ENCODE measurements around the gene MIER2.

Gene MIER2

DNA sequence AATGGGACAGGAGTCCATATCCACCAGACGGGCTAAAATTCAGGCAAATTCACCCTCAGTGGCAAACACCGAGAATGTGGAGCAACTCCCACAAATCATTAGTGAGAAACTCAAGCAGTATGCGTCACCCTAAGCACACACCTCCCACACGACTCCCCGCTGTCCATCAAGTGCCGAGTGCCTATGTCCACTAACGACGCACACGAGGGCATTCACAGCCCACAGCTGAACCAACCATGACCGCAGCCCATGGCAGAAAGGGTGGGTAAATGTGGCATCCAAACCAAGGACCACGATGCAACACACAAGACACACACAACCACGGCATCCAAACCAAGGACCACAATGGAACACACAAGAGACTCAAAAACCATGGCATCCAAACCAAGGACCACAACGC lies 22.0 kb downstream of the MIER2 start:
- POLR2A ChIA-PET = no interaction called here
- TF ChIP-seq ZNF133 (tag by site-specific recombination; IDR thresholded peaks at IDR 0.05) = no peak
- no peak for TF ChIP-seq RBAK (tag by site-specific recombination; IDR thresholded peaks at IDR 0.05)
- no peak for TF ChIP-seq ZNF16 (tag by site-specific recombination; IDR thresholded peaks at IDR 0.05; ENCODE audit: low read depth)
- TF ChIP-seq YY2 (tag by site-specific recombination; IDR thresholded peaks at IDR 0.05) = no peak
- TF ChIP-seq ZNF174 (tag by site-specific recombination; IDR thresholded peaks at IDR 0.05) = no peak
- no peak for TF ChIP-seq ZNF843 (tag by site-specific recombination; IDR thresholded peaks at IDR 0.05)
- TF ChIP-seq KLF10 (tag by site-specific recombination; IDR thresholded peaks at IDR 0.05) = no peak
- TF ChIP-seq BCL11A (tag by site-specific recombination; IDR thresholded peaks at IDR 0.05; ENCODE audit: low read depth) = no peak
- TF ChIP-seq ZNF23 (tag by site-specific recombination; IDR thresholded peaks at IDR 0.05; ENCODE audit: borderline replicate concordance) = no peak
- TF ChIP-seq ZNF837 (tag by site-specific recombination; IDR thresholded peaks at IDR 0.05) = no peak
- TF ChIP-seq, protein P1, sequence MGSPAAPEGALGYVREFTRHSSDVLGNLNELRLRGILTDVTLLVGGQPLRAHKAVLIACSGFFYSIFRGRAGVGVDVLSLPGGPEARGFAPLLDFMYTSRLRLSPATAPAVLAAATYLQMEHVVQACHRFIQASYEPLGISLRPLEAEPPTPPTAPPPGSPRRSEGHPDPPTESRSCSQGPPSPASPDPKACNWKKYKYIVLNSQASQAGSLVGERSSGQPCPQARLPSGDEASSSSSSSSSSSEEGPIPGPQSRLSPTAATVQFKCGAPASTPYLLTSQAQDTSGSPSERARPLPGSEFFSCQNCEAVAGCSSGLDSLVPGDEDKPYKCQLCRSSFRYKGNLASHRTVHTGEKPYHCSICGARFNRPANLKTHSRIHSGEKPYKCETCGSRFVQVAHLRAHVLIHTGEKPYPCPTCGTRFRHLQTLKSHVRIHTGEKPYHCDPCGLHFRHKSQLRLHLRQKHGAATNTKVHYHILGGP (tag by site-specific recombination; IDR thresholded peaks at IDR 0.05) = no peak
- TF ChIP-seq MYNN (tag by site-specific recombination; IDR thresholded peaks at IDR 0.05; ENCODE audit: borderline replicate concordance) = no peak
- no peak for TF ChIP-seq KLF7 (tag by site-specific recombination; IDR thresholded peaks at IDR 0.05; ENCODE audit: borderline replicate concordance)
- no peak for TF ChIP-seq ZNF19 (tag by site-specific recombination; IDR thresholded peaks at IDR 0.05; ENCODE audit: low read depth)
- CTCF ChIA-PET = no interaction called here
- no peak overlapping the region for H3K27ac ChIP-seq (ENCODE audit: extremely low read depth, low read depth, low read length)
- peaks cover 16 to 84% of the 10 kb centered on the region in 2 experiments for H3K36me3 ChIP-seq (ENCODE audit: control insufficient read depth in 2 of 2, insufficient read depth in 1 of 2, low read length in 2 of 2)
- no peak overlapping the region for H3K4me3 ChIP-seq (ENCODE audit: low read depth, low read length)
- no peaks in the 10 kb centered on the region for H3K4me1 ChIP-seq (ENCODE audit: control insufficient read depth, insufficient read depth, low read length)
- no peaks in the 10 kb centered on the region for H3K9me3 ChIP-seq (ENCODE audit: control insufficient read depth, insufficient read depth, low read depth, low read length)

DNA sequence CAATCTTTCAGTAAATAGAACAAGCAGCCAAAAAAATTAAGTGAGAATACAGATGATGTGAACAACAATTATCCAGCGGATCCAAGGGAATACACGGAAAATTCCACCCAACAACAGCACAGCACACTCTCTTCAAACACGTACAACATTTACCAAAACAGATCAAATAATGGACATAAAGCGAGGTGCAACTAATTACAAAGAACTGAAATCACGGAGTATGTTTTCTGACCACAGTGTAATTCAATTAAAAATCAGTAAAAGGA lies 26.2 kb downstream of the MIER2 start:
- peaks cover 25 to 75% of the 10 kb centered on the region in 2 experiments for H3K36me3 ChIP-seq (ENCODE audit: control insufficient read depth in 2 of 2, insufficient read depth in 1 of 2, low read length in 2 of 2)
- CTCF ChIA-PET = interaction anchor here (1.8 kb wide), 1 partner anchor 24 kb away, joined by 4 read pairs; no protein-coding TSS in a partner anchor
- no peaks in the 10 kb centered on the region for H3K4me1 ChIP-seq (ENCODE audit: control insufficient read depth, insufficient read depth, low read length)
- no peaks in the 10 kb centered on the region for H3K9me3 ChIP-seq (ENCODE audit: control insufficient read depth, insufficient read depth, low read depth, low read length)
- no peak overlapping the region for H3K27ac ChIP-seq (ENCODE audit: extremely low read depth, low read depth, low read length)
- no peak for TF ChIP-seq ZNF596 (tag by site-specific recombination; IDR thresholded peaks at IDR 0.05)
- TF ChIP-seq, protein P2, sequence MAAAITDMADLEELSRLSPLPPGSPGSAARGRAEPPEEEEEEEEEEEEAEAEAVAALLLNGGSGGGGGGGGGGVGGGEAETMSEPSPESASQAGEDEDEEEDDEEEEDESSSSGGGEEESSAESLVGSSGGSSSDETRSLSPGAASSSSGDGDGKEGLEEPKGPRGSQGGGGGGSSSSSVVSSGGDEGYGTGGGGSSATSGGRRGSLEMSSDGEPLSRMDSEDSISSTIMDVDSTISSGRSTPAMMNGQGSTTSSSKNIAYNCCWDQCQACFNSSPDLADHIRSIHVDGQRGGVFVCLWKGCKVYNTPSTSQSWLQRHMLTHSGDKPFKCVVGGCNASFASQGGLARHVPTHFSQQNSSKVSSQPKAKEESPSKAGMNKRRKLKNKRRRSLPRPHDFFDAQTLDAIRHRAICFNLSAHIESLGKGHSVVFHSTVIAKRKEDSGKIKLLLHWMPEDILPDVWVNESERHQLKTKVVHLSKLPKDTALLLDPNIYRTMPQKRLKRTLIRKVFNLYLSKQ (tag by site-specific recombination; IDR thresholded peaks at IDR 0.05; ENCODE audit: borderline replicate concordance) = no peak
- TF ChIP-seq, protein P3, sequence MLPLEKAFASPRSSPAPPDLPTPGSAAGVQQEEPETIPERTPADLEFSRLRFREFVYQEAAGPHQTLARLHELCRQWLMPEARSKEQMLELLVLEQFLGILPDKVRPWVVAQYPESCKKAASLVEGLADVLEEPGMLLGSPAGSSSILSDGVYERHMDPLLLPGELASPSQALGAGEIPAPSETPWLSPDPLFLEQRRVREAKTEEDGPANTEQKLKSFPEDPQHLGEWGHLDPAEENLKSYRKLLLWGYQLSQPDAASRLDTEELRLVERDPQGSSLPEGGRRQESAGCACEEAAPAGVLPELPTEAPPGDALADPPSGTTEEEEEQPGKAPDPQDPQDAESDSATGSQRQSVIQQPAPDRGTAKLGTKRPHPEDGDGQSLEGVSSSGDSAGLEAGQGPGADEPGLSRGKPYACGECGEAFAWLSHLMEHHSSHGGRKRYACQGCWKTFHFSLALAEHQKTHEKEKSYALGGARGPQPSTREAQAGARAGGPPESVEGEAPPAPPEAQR (tag by site-specific recombination; IDR thresholded peaks at IDR 0.05) = no peak
- TF ChIP-seq ZNF701 (tag by site-specific recombination; IDR thresholded peaks at IDR 0.05) = no peak
- POLR2A ChIA-PET = no interaction called here
- H3K4me3 ChIP-seq (ENCODE audit: low read depth, low read length) = no peak overlapping the region

DNA sequence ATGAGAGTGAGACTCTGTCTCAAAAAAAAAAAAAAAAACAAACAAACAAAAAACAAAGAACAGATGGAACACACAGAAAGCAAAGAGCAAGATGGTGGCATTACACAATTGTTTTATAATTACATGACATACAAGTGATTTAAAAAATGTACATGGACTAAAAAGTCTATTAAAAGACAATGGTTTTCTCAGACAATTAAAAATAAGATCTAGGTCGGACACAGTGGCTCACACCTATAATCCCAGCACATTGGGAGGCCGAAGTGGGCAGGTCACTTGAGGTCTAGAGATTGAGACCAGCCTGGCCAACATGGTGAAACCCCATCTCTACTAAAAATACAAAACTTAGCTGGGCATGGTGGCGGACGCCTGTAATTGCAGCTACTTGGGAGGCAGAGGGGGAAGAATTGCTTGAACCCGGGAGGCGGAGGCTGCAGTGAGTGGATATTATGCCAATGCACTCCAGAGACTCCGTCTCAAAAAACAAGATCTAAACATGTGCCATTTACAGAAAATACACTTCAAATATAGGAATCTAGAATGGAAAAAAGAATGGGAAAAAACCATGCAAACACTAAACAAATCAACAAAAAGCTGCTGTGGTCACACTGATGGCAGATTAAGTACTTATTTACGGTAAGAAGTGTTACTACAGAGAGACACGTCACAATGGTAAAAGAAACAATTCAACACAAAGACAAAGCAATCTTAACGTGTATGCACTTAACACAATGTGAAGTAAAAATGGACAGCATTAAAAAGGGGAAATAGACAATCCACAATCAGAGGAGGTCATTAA lies 26.7 kb downstream of the MIER2 start:
- H3K36me3 ChIP-seq (ENCODE audit: control insufficient read depth in 2 of 2, insufficient read depth in 1 of 2, low read length in 2 of 2) = peaks cover 25 to 75% of the 10 kb centered on the region in 2 experiments
- no peak overlapping the region for H3K4me3 ChIP-seq (ENCODE audit: low read depth, low read length)
- ChIA-PET POLR2A (no interaction called here), CTCF (interaction anchor here (1.8 kb wide), 1 partner anchor 23 kb away, joined by 4 read pairs; no protein-coding TSS in a partner anchor)
- no peaks in the 10 kb centered on the region for H3K9me3 ChIP-seq (ENCODE audit: control insufficient read depth, insufficient read depth, low read depth, low read length)
- no peak overlapping the region for H3K27ac ChIP-seq (ENCODE audit: extremely low read depth, low read depth, low read length)
- H3K4me1 ChIP-seq (ENCODE audit: control insufficient read depth, insufficient read depth, low read length) = no peaks in the 10 kb centered on the region
- no peak for TF ChIP-seq ZSCAN30 (tag by site-specific recombination; IDR thresholded peaks at IDR 0.05)
- TF ChIP-seq, protein P4, sequence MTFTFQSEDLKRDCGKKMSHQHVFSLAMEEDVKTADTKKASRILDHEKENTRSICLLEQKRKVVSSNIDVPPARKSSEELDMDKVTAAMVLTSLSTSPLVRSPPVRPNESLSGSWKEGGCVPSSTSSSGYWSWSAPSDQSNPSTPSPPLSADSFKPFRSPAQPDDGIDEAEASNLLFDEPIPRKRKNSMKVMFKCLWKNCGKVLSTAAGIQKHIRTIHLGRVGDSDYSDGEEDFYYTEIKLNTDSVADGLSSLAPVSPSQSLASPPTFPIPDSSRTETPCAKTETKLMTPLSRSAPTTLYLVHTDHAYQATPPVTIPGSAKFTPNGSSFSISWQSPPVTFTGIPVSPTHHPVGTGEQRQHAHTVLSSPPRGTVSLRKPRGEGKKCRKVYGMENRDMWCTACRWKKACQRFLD (tag by site-specific recombination; IDR thresholded peaks at IDR 0.05) = no peak
- TF ChIP-seq ZNF660 (tag by site-specific recombination; IDR thresholded peaks at IDR 0.05) = no peak
- TF ChIP-seq ZNF473 (tag by site-specific recombination; IDR thresholded peaks at IDR 0.05) = no peak
- TF ChIP-seq ZNF292 (tag by site-specific recombination; IDR thresholded peaks at IDR 0.05; ENCODE audit: borderline replicate concordance, low read depth) = no peak
- no peak for TF ChIP-seq ZBTB21 (tag by site-specific recombination; IDR thresholded peaks at IDR 0.05)
- no peak for TF ChIP-seq ZNF157 (tag by site-specific recombination; IDR thresholded peaks at IDR 0.05)
- no peak for TF ChIP-seq ZNF223 (tag by site-specific recombination; IDR thresholded peaks at IDR 0.05)
- TF ChIP-seq, protein P5, sequence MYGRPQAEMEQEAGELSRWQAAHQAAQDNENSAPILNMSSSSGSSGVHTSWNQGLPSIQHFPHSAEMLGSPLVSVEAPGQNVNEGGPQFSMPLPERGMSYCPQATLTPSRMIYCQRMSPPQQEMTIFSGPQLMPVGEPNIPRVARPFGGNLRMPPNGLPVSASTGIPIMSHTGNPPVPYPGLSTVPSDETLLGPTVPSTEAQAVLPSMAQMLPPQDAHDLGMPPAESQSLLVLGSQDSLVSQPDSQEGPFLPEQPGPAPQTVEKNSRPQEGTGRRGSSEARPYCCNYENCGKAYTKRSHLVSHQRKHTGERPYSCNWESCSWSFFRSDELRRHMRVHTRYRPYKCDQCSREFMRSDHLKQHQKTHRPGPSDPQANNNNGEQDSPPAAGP (tag by site-specific recombination; IDR thresholded peaks at IDR 0.05) = no peak

Measured in HEK293 (cell line).